Stimulated activated CD4-positive, alpha-beta T cell treated with anti-CD3 and anti-CD28 coated beads, Interleukin-4, amount 100 ng/mL, for 48 hours (primary cell): Measurements from ENCODE around the gene SLC12A2.
A peak's percentile ranks its signal among the peaks of the same experiment; 100 is the strongest.

Experiments
- DNase-seq, 2 donors: peaks; one replicate each; pipeline ENCODE4 v3.0.0-alpha.2; 2020; ENCODE audit warnings: low read depth in 2 of 2

The SLC12A2 gene

GRCh38 chr5:128083033-128083810, at the start of gene SLC12A2:
SLC12A2 (plus strand) TSS chr5:128083766; CDS start chr5:128083955, 189 bp downstream.
- peak; percentile 78 to 84 for DNase-seq

DNA sequence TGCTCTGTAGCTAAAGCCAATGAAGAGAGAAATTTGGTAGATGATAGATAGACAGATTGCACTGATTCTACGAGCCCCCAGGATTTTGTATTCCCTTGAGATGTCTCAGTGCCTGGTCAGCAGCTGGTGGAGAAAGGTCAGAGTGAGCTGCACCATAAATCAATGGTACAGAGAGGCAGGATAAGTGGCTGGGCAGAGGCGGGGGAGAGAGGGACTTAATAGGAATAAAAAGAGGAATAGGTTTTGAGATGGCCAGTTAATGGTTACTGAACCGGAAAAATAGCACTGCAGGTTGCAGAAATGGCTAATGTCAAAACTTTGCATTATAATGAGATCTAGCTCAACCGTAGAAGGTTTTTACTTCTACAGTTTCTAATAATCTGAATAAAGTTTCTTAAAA, 47.9 kb upstream of the SLC12A2 start:
- no peak for DNase-seq

DNA sequence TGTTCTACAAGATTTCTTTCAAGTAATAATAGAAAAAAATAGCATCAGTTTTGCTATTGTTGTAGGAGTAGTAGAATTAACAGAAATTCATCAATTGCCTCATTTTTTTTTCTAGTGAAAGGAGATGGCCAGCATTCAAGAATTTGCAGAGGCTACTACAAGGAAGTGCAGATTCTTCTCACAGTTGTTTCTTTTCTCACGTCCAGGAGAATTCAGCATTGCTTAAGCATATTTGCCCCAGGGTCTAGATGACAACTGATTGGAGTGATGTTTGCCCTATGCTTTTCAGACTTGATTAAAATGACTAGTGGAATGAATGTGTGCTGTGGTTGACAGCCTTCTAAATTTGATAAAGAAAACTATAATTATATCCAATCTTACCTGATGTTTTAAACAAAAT, 46.6 kb upstream of the SLC12A2 start:
- DNase-seq = no peak

DNA sequence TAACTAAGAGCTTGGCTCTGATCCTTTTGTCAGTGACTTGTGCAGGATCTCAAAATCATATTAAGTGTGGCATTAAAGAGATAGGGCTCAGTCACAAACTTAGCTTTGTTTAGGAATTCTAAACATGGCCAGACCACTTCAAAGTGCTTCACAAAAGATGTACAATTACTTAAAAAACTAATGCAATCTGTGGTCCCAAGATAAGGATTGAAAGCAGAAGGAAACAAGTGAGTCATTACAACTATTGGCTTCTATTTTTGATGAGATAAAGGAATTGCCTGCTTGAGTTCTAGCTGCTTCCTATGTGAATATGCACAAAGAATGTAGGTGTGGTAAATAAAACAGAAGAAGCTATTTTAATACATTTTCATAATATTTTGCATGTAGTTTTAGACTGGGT, 44.9 kb upstream of the SLC12A2 start:
- DNase-seq = no peak

GRCh38 chr5:128040927-128041326, 42.6 kb upstream of the SLC12A2 start:
- DNase-seq = no peak

- DNase-seq = no peak
These were observed 30.8 kb upstream of the SLC12A2 start for GRCh38 chr5:128052780-128053179.

DNA sequence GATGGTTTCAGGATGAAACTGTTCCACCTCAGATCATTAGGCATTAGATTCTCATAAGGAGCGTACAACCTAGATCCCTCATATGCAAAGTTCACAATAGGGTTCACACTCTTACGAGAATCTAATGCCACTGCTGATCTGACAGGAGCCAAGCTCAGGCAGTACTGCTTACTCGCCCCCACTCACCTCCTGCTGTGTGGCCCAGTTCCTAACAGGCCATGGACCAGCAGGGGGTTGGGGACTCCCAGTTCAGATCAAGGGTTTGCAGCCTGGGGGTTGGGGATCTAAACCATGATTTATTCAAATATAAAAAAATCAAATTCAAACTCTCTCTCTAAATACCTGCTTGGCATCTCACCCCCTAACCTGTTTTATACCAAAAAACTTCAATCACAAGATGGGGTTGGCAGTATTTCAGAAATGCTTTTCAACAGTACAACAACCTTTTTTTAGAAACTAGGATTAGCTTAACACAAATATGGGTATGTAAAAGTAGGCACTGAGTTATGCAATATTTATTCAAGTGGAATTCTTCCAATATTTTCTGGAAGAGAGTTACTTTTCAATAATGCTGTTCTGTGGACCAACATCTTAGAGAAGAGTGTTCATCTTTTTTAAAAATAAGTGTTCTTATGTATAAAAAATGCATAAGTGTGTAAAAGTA, 30.1 kb upstream of the SLC12A2 start:
- no peak for DNase-seq

DNA sequence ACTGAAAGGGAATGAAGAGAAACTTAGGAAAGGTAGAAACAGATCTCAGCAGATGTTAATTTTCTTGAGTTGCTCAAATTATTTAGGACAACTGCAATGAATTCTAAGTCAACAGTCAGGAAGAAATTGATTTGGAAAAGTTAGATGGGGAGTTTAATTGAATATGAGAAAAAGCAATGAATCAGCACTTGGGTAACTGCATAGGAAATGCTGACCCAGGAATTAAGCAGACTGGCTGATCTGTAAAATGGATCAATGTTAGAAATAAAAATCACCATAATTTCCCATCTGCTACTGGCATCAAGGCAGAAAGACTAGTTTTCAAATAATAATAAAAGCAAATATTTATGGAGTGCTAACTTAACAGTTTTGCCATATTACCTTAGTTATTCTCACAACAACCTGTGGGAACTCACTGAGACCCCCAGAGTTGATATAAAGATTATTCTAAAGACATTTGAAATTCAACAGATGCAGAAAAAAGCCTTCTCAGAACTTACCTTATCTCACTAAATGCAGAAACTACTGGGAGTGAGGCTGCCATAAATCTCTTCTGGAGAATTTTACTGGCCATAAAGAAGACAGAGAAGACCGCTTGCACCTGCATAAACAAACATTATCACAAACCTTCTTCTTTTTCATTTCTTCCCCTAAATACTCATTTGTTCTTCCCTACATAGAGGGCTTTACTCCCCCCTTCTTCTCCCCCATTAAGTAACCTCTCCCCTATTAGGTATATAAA, 22.8 kb upstream of the SLC12A2 start:
- DNase-seq = no peak

- DNase-seq = no peak
These were observed 21.3 kb upstream of the SLC12A2 start for GRCh38 chr5:128062172-128062746.

DNA sequence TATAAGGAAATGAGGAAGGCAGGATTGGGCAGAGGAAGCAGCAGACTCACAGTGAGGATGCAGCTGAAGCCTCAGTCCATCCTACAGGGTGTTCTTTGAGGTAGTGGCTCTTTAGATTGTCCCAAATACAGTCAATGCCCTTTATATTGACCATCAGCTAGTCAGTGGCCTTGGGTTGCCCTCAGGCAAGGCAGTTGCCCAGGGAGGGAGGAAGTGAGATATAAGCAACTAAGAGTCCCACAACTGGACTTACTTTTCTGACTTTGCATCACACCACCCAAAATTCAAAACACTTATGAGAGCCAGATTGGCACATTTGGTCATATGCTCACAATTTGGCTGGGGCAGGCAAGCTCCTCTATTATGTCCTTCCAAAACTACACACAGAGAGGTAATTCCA, 9.4 kb upstream of the SLC12A2 start:
- no peak for DNase-seq

- DNase-seq = no peak
These were observed 8.6 kb upstream of the SLC12A2 start for GRCh38 chr5:128074953-128075352.

GRCh38 chr5:128077526-128077925, 6.0 kb upstream of the SLC12A2 start:
- DNase-seq = no peak

- DNase-seq = no peak
These were observed 2.3 kb upstream of the SLC12A2 start for GRCh38 chr5:128081111-128081851.

GRCh38 chr5:128082551-128083032, 974 bp upstream of the SLC12A2 start:
- no peak for DNase-seq

DNA sequence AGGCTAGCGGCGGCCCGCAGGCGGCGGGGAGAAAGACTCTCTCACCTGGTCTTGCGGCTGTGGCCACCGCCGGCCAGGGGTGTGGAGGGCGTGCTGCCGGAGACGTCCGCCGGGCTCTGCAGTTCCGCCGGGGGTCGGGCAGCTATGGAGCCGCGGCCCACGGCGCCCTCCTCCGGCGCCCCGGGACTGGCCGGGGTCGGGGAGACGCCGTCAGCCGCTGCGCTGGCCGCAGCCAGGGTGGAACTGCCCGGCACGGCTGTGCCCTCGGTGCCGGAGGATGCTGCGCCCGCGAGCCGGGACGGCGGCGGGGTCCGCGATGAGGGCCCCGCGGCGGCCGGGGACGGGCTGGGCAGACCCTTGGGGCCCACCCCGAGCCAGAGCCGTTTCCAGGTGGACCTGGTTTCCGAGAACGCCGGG, 253 bp downstream of the SLC12A2 start:
- DNase-seq = peak in 1 of 2 donors; percentile 13

GRCh38 chr5:128084228-128085167, 932 bp downstream of the SLC12A2 start:
- peak; percentile 30 to 31 for DNase-seq

DNA sequence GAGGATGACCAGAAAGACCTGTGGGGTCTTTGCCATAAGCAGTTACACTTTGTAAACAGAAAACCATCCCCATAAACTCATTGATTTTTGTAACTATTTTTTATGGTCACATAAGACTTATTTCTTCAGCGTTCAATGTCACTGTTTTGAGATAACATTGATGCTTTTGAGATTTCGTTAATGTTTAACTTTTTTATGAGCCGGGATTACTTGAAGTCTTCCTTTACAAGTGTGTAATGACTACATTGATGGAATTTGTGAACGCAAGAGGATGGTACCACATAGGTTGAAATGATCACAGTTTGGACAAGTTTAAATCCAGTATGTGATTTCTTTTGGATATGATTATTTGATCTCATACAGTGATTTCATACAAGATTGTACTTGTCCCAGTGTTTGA, 1.8 kb downstream of the SLC12A2 start:
- DNase-seq = no peak

DNA sequence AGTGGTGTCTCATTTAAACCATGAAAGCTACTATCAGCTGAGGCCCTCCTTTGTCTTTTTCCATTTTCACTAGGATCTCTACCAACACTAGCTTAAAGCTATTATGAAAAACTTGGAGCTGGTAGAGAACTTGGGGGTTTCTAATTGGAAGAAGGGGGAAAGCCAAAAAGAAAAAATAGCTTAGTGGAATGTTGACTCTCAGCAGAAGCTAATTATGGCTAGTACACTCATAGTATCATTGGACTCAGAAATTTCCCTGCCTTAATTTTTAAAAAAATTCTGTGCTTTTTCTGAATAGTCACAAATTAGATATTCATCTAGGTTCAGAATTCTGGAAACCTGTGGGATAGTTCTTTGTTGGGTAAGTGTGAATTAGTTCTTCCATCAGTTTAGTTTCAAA, 8.0 kb downstream of the SLC12A2 start:
- no peak for DNase-seq

DNA sequence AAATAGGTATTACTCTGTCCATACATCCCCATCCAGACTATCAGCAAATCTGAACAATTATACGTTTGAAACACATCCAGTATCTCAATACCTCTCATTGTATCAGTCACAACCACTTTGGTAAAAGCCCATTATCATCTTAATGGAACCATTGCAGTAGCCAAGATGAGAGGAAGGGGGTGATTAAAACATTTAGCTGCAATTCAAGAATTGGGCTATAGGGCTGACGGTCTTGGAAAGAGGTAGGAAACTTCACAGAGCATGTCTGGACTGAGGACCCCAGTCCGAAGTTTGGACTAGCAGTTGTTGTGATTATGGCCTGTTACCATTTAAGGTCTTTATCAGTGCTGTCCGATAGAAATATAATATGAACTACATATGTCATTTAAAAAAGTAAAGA, 8.6 kb downstream of the SLC12A2 start:
- no peak for DNase-seq

GRCh38 chr5:128093368-128093767, 9.8 kb downstream of the SLC12A2 start:
- no peak for DNase-seq
